Retinal pigment epithelial cell (primary cell): Measurements from ENCODE around the gene KCNMB4.

ENCODE experiments used
- DNase-seq: peaks from one replicate; pipeline ENCODE4 v3.0.0-alpha.2; 2010; ENCODE audit warnings: low read depth
- H3K4me3 ChIP-seq: 2 replicates; pipeline ENCODE4 v1.5.1; 2011; ENCODE audit warnings: mild to moderate bottlenecking, low read length, control low read depth, moderate library complexity
- CTCF ChIP-seq: conservative IDR thresholded peaks from 2 replicates; pipeline ENCODE4 v1.5.1; 2011; ENCODE audit warnings: low read depth, low read length, control low read depth, inconsistent platforms

Gene KCNMB4

GRCh38 chr12:70393787-70394499, 27.9 kb downstream of the KCNMB4 start:
- no peak for TF ChIP-seq CTCF
- H3K4me3 ChIP-seq: no peak overlapping the region
- no peak for DNase-seq

- DNase-seq: no peak
- no peak for TF ChIP-seq CTCF
Measured at GRCh38 chr12:70398002-70398401, 31.9 kb downstream of the KCNMB4 start.

GRCh38 chr12:70398862-70399261, 32.8 kb downstream of the KCNMB4 start:
- DNase-seq: no peak
- no peak for TF ChIP-seq CTCF
- no peak overlapping the region for H3K4me3 ChIP-seq

More at GRCh38 chr12:70398002-70398401, 31.9 kb downstream of the KCNMB4 start:
- no peak overlapping the region for H3K4me3 ChIP-seq

GRCh38 chr12:70399311-70399710, 33.2 kb downstream of the KCNMB4 start:
- no peak overlapping the region for H3K4me3 ChIP-seq
- no peak for TF ChIP-seq CTCF
- DNase-seq: no peak

- TF ChIP-seq CTCF: no peak
- DNase-seq: no peak
- no peak overlapping the region for H3K4me3 ChIP-seq
Measured at GRCh38 chr12:70400124-70400523, 34.0 kb downstream of the KCNMB4 start.

- DNase-seq: no peak
- no peak for TF ChIP-seq CTCF
- H3K4me3 ChIP-seq: no peak overlapping the region
Measured at GRCh38 chr12:70402597-70402996, 36.5 kb downstream of the KCNMB4 start.

GRCh38 chr12:70403826-70404225, 37.7 kb downstream of the KCNMB4 start:
- DNase-seq: no peak
- H3K4me3 ChIP-seq: no peak overlapping the region
- TF ChIP-seq CTCF: no peak
